NCI-H510A (cell line): ENCODE measurements around the gene KRT16.
"Not testable (repeated sequence)": the region's sequence is repeated elsewhere in the genome, so short reads cannot be mapped to it uniquely, and the experiment has no call there.

Source experiments
- DNase-seq: peaks from one replicate; lab custom pipeline; 2025; lab: John Stamatoyannopoulos, UW

The KRT16 gene

DNA sequence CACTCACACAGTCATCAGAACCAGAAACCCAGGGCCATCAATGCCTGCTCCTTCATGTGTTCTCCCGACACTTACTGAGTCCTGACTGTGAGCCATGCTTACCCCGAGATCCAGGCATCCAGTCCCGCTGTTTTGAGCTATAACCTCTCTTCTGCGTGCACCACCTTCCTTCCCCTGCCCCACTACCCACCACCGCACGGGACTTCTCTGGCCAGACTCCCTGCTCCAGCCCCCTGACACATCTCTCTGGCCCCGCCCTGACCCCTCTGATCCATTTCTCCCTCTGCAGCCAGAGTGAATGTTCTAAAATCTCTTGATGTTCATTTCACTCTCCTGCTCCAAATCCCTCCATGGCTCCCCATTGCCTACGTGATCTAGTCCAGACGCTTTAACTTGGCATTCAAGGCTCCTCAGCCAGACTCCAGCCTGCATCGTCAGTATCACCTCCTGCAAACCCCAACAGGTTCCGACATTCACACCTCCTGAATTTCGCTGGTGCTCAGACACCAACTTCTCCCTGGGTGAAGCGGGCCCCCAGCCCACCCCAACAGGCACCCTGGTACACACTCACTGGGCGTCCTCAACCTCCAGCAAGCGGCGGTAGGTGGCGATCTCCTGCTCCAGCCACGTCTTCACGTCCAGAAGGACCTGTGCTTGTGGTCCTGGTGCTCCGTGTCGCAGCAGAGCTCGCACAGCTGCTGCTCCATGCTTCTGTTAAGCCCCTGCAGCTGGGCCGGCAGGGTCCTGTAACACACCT is 14.9 kb upstream of the KRT16 start:
- no peak for DNase-seq

DNA sequence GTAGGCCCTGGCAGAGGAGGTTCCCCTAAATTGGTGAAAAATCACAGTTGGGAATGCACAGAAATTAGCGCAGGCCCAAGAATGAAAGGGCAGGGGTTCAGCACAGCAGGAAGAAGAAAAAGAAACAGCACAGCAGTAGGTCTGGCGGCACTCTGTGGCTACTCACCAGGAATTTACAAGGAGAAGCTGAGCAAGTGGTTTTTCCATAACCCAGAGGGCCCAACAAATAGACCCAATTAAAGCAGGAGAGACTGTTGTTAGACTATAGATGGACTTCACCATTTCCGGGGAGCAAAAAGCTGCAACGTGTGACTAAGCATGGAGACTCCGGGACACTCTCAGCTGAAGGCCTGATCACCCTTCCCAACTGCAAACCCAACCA is 14.3 kb upstream of the KRT16 start:
- not testable (repeated sequence) for DNase-seq

DNA sequence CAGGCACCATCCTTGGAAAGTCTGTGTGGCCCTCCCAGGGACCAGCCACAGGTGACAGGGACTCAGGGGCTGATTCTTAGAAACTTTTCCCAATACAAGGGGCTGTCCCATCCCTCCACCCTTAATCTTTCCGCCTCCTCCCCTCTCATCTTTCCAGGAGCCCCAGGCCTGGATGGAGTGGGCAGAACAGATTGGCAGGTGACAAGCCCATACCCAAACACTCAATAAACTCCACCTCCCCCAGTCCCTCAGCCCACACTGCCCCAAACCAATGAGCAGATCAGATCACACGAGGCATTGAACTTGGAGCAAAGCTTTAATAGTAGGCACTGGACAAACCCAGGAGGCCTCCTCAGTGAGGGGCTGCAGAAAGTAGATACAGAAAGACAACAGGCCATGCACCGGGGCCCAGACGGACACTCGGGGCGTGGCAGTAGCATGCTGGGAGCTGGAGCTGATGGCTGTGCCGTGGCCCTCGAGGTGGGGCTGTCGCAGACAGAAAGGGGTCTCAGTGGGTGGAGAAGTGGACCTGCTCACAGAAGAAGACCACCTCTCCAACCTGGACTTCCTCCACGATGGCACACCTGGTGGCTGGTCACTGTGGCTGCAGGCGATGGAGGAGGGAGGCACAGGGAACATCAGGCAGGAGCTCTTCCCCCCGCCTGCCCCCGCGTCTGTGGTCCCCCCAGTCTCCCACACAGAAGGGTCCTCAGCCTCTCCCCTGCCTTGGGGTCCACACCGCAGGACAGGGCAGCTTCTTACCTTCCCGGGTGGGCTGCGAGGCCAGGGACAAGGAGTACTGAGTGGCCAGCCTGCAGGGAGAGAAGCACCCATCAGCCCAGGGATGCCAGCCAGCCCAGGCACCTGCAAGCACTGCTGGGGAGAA is 13.7 kb upstream of the KRT16 start:
- not testable (repeated sequence) for DNase-seq

DNA sequence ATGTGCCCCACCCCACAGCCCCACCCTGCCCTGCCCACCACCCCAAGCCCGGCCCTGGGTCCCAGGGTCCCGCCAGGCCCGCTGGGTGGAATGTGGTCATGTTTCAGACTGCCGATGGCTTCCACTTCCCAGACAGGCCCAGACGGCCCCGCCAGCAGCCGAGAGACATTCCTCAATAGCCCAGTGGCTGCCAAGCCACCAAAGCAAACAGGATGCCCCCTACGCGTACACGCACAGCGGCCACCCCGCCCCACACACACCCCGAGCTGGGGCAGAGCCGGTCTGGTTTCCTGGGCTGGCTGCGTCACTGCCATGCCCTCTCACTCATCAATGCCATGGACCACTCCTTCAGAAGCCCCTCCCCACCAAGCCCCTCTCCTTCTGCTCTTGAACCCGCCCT is 13.0 kb upstream of the KRT16 start:
- no peak for DNase-seq

DNA sequence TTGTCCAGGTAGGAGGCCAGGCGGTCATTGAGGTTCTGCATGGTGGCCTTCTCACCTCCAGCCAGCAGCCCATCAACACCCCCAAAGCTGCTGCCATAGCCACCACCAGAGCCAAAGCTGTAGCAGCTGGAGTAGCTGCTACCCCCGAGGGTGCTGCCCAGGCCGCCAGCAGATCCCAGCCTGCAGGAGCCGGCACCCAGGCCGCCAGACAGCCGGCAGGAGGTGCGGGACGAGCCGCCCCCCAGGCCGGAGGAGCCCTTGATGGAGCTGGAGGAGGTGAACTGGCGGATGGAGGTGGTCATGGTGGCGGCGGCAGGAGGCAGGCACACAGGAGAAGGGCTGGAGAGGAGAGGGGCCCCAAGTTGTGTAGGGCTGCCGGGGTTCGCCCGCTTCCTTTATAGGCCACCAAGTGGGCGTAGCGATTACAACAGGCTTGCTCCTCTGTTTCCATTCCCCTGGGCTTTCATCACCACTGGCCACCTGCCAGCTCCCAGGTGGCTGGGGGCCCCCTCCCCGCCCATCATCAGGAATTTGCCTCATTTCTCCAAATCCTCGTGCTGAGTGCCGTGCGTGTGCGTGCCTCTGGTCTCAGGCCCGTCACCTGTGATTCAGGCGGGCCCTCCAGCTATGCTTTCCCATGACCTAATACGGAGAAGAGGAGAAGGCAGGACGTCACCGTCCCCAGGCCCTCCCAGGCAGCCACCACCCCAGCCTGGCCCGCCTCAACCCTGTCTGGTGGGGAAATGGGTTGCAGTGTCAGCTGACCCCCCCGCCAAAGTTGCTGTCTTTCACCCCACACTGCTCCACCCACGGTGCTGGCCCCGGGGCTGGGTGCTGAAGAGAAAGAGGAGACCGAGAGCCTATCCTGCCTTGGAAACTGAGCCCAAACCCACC is 11.9 kb upstream of the KRT16 start, which contains the start of gene KRT17:
TSS of gene KRT17 (minus strand) at position 368 of the 894 bp plus-strand sequence. CDS start at position 302, 66 bp downstream.
- no peak for DNase-seq

DNA sequence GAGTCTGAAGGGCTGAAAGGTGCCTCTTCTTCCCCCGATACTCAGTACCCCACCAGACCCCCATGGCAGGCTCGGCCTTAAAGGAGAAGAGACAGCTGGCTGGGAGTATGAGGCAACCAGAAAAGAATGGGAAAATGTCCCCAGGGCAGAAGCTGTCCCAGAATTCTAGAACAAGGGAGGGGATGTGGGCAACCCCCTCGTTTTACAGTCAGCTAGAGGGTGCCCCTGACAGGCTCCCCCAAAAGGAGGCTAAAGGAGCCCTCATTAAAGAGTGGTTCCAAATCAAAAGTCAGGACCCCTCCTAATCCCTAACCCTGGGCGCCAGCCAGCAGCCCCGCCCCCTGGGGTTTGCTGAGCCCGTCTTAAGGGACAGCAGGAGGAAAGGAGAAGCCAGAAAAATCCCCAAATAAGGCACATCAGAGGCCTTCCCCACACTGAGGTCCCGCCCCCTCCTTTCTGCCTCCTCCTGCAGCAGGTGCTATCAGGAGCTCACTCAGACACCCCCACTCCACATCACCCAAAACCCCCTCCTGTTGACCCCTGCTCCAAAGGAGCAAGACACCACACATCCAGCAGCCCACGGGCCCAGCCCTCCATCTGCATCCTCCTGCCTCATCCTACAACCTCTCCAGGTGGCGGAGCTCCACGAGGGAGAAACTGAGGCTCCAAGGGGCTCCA is 10.8 kb upstream of the KRT16 start:
- not testable (repeated sequence) for DNase-seq

DNA sequence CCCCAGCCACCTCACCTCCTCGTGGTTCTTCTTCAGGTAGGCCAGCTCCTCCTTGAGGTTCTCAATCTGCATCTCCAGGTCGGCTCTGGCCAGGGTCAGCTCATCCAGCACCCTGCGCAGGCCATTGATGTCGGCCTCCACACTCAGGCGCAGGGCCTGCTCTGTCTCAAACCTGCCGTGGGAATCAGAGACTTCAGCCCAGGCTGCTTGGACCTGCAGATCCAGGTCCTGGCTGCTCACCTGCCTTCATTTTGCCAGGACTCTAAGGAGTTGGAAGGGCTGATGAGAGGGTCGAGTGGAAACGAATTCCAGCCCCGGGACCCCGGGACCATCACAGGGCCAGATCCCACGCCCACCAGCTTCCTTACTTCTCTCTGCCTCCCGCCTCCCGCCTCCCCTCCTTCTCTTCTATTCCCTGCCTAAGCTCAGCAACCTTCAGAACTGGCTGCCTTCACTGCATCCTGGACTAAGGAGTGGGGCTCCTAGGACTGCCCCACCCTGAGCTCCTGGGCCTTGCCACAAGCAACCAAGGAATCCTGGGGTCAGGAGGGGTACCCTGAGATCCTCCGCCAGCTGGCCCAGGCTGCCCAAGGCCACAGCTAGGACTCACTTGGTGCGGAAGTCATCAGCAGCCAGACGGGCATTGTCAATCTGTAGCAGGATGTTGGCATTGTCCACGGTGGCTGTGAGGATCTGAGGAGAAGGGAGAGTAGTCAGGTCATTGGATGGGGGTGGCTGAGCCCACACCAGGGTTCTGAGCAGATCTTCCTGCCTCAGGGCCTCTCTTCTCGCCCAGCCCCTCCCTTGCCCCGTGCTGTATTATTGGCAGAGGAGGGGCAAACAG is 10.0 kb upstream of the KRT16 start:
- DNase-seq = not testable (repeated sequence)

DNA sequence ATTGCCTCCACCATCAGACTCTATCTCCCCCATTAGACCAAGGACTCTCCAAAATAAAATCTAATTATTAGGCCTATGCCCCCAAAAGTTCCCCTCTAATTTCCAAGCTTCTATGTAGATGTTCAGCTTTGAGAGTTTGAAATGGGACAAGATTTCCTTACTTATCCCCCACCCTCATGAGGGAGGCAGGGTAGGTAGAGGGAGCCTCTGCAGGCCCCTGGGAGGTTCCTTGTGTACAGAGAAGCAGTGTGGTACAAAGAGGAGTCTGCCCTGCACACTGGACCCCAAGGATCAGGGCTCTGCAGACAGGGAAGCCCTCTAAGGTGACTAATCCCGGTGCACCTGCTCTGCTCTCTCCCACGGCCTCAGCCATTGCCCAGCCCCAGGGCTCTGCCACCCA is 9.3 kb upstream of the KRT16 start:
- no peak for DNase-seq

DNA sequence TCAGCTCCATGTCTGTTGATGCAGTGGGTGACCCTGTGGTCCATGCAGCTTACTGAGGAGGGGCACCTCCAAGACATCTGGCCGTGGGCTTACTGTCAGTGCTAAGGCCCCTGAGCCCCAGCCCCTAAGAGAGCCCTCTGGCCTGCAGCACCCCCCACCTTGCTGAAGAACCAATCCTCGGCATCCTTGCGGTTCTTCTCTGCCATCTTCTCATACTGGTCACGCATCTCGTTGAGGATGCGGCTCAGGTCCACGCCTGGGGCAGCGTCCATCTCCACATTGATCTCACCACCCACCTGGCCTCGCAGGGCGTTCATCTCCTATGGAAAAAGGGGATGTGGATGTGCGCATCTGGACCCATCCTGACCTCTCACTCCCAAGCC is 8.9 kb upstream of the KRT16 start:
- not testable (repeated sequence) for DNase-seq

DNA sequence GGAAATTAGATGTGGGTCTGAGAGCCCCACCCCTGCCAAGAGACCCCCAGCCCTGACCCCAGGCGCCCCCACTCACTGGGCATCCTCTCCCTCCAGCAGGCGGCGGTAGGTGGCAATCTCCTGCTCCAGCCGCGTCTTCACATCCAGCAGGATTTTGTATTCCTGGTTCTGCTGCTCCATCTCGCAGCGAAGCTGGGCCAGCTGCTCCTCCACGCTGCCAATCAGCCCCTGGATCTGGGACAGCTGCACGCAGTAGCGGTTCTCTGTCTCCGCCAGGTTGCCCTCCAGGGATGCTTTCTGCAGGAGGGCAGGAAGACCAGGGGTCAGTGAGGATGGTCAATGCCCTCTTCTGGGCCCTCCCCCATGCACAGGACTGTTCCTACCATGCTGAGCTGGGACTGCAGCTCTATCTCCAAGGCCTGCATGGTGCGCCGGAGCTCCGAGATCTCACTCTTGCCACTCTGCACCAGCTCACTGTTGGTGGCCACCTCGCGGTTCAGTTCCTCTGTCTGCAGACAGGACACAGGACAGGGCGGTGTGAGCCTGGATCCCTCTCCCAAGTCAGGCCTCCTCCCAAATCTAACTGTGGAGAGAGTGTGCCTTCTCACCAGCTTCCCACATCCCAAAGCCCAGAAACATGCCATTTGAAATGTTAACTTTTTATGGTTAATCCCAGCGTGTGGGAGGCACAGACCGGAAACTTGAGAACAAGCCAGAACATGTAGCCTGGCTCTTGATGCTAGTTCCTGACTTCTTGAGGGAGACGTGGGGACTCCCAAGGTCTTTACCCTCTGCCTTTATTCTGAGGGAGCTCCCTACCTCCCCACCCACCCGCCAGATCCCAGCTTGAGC is 8.2 kb upstream of the KRT16 start:
- DNase-seq = no peak

DNA sequence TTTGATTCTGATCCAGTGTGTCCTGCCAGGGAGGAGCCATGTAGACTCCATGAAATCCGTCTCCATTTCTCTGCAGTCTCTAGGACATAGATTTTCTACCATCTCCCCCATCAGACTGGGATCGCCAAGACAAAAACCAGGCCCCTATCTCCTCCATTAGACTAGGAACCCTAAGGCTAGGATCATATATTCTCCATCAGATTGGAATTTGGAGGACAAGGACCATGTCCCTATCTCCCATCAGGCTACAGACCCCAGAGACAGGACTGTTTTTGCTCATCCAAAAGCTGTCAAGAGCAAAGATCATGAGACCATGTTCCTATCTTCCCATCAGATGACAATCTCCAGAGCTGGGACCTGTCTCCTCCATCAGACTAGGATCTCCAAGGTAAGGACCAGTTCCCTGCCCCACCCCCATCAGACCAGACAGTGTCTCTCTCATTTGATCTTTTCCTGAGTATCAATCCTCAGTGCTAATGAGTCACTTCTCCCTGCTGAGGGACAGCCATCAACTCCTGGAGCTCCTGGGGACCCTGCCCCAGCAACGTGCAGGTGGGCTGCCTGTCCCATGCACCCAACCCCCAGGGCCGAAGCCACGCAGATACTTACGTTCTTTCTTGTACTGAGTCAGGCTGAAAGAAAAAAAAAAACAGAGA is 7.5 kb upstream of the KRT16 start:
- DNase-seq = not testable (repeated sequence)

DNA sequence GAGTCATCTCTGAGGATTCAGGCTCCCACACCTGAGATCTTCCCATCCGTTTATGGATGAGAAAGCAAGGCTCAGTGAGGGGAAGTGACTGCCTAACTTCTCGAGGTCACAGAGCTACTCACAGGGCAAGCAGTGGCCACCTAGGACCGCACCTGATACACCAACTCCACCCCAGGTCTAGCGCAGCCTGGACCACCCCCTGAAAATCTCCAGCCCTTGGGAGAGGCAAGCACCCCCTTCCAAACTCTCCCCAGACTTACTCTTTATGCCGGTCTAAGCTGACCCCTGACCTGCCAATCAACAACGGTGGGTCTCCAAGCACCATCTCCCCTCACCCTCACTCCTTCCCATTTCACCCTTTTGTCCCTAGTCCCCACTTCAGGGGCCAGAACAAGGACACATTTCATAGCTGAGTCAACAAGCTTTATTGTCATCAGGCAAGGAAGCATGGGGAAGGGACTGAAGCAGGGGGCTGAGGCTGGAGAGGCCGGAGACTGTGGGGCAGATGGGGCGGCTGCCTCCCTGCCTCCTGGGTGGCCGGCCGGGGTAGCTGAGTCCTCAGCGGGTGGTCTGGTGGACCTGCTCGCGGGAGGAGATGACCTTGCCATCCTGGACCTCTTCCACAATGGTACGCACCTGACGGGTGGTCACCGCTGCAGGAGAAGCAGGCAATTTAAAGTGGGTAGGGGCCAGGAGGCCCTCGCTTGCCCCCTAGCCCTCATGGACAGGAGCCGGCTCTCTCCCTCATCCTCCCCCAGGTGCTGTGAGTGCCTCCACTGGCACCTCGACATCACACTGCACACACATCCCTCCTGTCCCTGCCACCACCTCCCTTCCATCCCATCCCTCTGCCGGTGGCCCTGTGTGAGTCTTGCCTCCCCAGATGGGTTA is 6.7 kb upstream of the KRT16 start:
- DNase-seq = no peak

DNA sequence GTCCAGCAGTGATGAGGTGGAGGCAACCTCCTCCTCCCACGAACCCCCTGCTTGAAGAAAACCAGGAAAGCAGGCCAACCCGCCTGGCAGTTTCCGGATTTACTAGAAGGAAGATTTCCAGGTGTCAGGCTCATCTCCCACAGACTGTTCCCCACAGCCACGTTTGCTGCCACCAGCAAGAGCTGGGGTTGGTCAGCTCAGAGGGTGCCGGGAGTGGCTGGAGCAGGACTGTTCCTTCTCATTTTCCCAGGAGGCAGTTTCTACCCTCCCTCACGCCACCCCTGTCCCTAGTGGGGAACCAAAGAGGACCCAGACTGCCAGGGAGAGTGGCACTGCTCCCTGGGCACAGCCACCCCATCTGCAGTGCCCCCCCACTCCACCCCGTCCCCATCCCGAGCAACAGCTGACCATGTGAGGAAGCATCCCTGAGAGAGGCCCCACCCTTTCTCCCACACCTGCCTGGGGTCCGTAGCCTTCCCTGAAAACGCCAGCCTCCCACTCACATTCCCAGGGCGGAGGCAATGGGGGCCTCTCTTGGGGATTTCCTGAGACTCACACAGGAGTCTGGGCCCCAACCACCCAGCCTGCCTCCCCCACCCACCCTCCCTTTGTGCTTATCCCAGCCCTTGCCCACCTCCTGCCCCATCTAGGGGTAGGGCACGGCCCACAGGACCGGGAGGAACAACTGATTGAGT is 5.9 kb upstream of the KRT16 start:
- no peak for DNase-seq

DNA sequence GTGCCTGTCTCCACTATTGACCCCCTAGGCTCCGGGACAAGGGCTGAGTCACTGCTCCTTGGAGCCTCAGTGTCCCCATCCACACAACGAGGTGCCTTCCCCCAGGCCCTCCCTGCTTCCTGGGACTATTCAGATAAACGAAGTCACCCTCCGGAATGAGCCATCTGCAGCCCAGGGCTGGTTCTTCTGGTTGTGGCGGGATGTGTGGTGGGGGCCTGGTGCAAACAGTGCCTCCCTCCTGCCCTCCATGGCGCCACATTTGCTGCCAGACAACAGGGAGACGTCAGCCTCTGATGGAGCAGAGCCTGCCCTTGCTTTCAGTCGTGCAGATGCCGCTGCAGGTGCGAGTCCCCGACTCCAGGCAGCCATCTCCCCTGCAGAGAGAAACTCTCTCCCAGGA is 5.1 kb upstream of the KRT16 start:
- no peak for DNase-seq

DNA sequence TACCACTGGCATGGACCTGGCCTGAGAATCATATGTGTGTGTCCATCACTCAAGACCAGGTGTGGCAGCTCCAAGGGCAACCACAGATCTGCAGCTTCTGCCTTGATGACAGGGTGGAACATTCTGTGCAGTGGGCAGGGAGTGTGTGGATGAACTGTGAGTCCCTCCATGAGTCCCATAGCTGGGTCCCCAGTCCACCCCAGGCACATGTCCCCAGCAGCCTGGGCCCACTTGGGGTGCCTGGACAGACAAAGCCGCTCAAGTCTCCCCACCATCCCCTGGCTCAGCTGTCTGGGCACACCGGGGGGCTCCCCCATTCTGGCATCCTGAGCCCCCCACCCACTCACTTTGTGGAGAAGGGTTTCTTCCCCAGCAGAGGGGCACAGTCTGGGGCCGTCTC is 4.6 kb upstream of the KRT16 start:
- DNase-seq = no peak

DNA sequence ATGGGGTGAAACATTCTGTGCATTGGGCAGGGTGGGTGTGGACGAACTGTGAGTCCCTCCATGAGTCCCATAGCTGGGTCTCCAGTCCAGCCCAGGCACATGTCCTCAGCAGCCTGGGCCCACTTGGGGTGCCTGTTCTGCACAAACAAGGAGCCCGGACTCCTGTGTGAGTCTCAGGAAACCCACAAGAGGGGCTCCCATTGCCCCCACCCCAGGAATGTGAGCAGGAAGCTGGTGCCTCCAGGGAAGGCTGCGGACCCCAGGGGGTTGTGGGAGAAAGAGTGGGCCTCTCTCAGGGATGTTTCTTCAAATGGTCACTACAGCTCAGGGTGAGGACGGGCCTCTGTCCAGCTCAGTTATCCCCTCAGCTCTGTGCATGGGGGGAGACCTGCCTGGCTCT is 3.9 kb upstream of the KRT16 start:
- DNase-seq = not testable (repeated sequence)

DNA sequence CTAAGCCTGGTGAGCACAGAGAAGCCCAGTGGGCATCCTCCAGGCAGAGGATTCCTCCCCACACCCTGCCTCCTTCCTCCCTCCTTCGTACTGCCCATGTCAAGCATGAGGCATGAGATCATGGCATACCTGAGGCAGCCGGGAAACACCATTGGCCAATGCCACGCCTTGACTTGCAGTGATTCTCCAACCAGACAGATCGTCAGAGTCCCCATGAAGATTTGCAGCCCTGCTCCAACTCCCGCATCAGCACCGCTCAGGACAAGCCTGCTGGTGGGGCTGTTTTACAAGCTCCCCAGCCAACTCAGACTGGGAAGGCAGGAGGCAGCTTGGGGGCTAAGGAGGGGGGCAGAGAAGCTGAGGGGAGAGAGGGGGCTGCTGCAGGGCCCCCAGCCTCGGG is 2.9 kb upstream of the KRT16 start:
- DNase-seq = peak; percentile 52
